Activated CD8-positive, alpha-beta T cell treated with anti-CD3 and anti-CD28 coated beads for 36 hours (primary cell): Measurements from ENCODE around the gene CYP46A1. TPM values are rescaled to one million over a fixed set of nuclear protein-coding genes. Genes with fewer than 3 reads are reported as not detected.
A peak's percentile ranks its signal among the peaks of the same experiment; 100 is the strongest.
"Not testable (repeated sequence)": the region's sequence is repeated elsewhere in the genome, so short reads cannot be mapped to it uniquely, and the experiment has no call there.

Experiments used
- ATAC-seq: fragments of 200-7000 bp; cut with Tn5 transposase; one replicate; pipeline ENCODE4 v1.10.0; 2021; ENCODE audit warnings: mild to moderate bottlenecking, moderate library complexity
- CTCF ChIA-PET: fragments of 350-600 bp; sonication (Branson Sonifier 250); formaldehyde crosslinking; loops from one replicate; lab custom pipeline; 2021; ENCODE audit warnings: antibody characterized with exemption; lab: Charles Lee
- POLR2A ChIA-PET: fragments of 350-600 bp; sonication (Branson Sonifier 250); formaldehyde crosslinking; loops from one replicate; lab custom pipeline; 2021; ENCODE audit warnings: antibody characterized with exemption; lab: Charles Lee
- DNase-seq: peaks from one replicate; pipeline ENCODE4 v3.0.0-alpha.2; 2020
- H3K27ac Mint-ChIP-seq: one replicate; pipeline ENCODE4 v1.8.0; 2021; ENCODE audit warnings: mild to moderate bottlenecking, mixed read lengths
- H3K27me3 Mint-ChIP-seq: one replicate; pipeline ENCODE4 v1.8.0; 2021; ENCODE audit warnings: mixed read lengths
- H3K36me3 Mint-ChIP-seq: one replicate; pipeline ENCODE4 v1.8.0; 2021; ENCODE audit warnings: low read depth, mixed read lengths
- H3K4me1 Mint-ChIP-seq: one replicate; pipeline ENCODE4 v1.8.0; 2021; ENCODE audit warnings: low read depth, mixed read lengths
- H3K4me3 Mint-ChIP-seq: one replicate; pipeline ENCODE4 v1.8.0; 2021; ENCODE audit warnings: mild to moderate bottlenecking, moderate library complexity, mixed read lengths
- H3K9me3 Mint-ChIP-seq: one replicate; pipeline ENCODE4 v1.8.0; 2021; ENCODE audit warnings: mixed read lengths
- CTCF ChIP-seq: fragments of 200-600 bp; IDR thresholded peaks from one replicate; pipeline ENCODE4 v1.8.0; 2022; ENCODE audit warnings: antibody characterized with exemption, mild to moderate bottlenecking
- intact Hi-C: fragments of 100-400 bp; cut with micrococcal nuclease; formaldehyde crosslinking; loops from one replicate; pipeline ENCODE4 v1.10.0; 2022
- total RNA-seq, 2 experiments: library from RNA; stranded (reverse); gene quantifications; one replicate each; pipeline ENCODE4 v1.2.3, GENCODE V29; 2021

CYP46A1 gene
- under 1 TPM; 0.16 to 0.20 TPM for total RNA-seq

GRCh38 chr14:99683619-99684409 is at the start of gene CYP46A1:
Gene CYP46A1, plus strand, starts transcription at chr14:99684298. Its CDS starts 120 bp downstream, at chr14:99684418.
- H3K9me3 Mint-ChIP-seq: peaks cover 1% of the 10 kb centered on the region
- H3K4me3 Mint-ChIP-seq: peak within 1 kb of the TSS; percentile 85
- ATAC-seq (peak; percentile 96), DNase-seq (peak; percentile 100)
- intact Hi-C loops: no loop called here
- TF ChIP-seq CTCF: no peak
- H3K27ac Mint-ChIP-seq: peak within 1 kb of the TSS; percentile 84
- H3K36me3 Mint-ChIP-seq: no peaks in the 10 kb centered on the region
- ChIA-PET POLR2A (interaction anchor here (1.3 kb wide), 1 partner anchor 81 kb away, joined by 3 read pairs; no protein-coding TSS in a partner anchor), CTCF (interaction anchor here (0.6 to 1.4 kb wide), 6 partner anchors 26 to 523 kb away, joined by 3 to 11 read pairs (median 3); partner anchors contain the start of genes CCNK and SETD3)
- peaks cover 11% of the 10 kb centered on the region for H3K4me1 Mint-ChIP-seq
- H3K27me3 Mint-ChIP-seq: peaks cover 18% of the 10 kb centered on the region

- Mint-ChIP-seq H3K4me3 (no peak overlapping the region), H3K27ac (no peak overlapping the region), H3K4me1 (no peaks in the 10 kb centered on the region), H3K36me3 (no peaks in the 10 kb centered on the region), H3K9me3 (no peaks in the 10 kb centered on the region), H3K27me3 (peaks cover 3% of the 10 kb centered on the region)
- DNase-seq (no peak), ATAC-seq (no peak)
- intact Hi-C loops: no loop called here
- CTCF ChIA-PET: interaction anchor here (1.6 kb wide), 1 partner anchor 117 kb away, joined by 3 read pairs; no protein-coding TSS in a partner anchor
- POLR2A ChIA-PET: no interaction called here
- no peak for TF ChIP-seq CTCF
Observed at GRCh38 chr14:99634443-99634842, 49.7 kb upstream of the CYP46A1 start.

- ATAC-seq (no peak), DNase-seq (no peak)
- no peak overlapping the region for H3K4me3 Mint-ChIP-seq
- intact Hi-C loops: no loop called here
- TF ChIP-seq CTCF: no peak
- H3K4me1 Mint-ChIP-seq: no peaks in the 10 kb centered on the region
- no peaks in the 10 kb centered on the region for H3K9me3 Mint-ChIP-seq
- peaks cover 3% of the 10 kb centered on the region for H3K27me3 Mint-ChIP-seq
- ChIA-PET POLR2A (no interaction called here), CTCF (interaction anchor here (1.2 kb wide), 1 partner anchor 20 kb away, joined by 3 read pairs; no protein-coding TSS in a partner anchor)
- no peaks in the 10 kb centered on the region for H3K36me3 Mint-ChIP-seq
- H3K27ac Mint-ChIP-seq: no peak overlapping the region
Observed at GRCh38 chr14:99635116-99635515, 49.0 kb upstream of the CYP46A1 start.

- no peak for ATAC-seq
- Mint-ChIP-seq H3K27ac (no peak overlapping the region), H3K4me3 (no peak overlapping the region), H3K27me3 (peaks cover 3% of the 10 kb centered on the region), H3K4me1 (no peaks in the 10 kb centered on the region), H3K36me3 (no peaks in the 10 kb centered on the region), H3K9me3 (no peaks in the 10 kb centered on the region)
- TF ChIP-seq CTCF: no peak
- intact Hi-C loops: no loop called here
- no peak for DNase-seq
- ChIA-PET POLR2A (no interaction called here), CTCF (no interaction called here)
Observed at GRCh38 chr14:99636487-99636886, 47.6 kb upstream of the CYP46A1 start.

- H3K4me3 Mint-ChIP-seq: no peak overlapping the region
- H3K36me3 Mint-ChIP-seq: no peaks in the 10 kb centered on the region
- no peak for ATAC-seq
- no peaks in the 10 kb centered on the region for H3K9me3 Mint-ChIP-seq
- TF ChIP-seq CTCF: no peak
- no peak for DNase-seq
- ChIA-PET POLR2A (interaction anchor here (0.6 kb wide), 1 partner anchor 133 kb away, joined by 3 read pairs; no protein-coding TSS in a partner anchor), CTCF (no interaction called here)
- H3K27me3 Mint-ChIP-seq: peaks cover 2% of the 10 kb centered on the region
- H3K4me1 Mint-ChIP-seq: no peaks in the 10 kb centered on the region
- H3K27ac Mint-ChIP-seq: no peak overlapping the region
- intact Hi-C loops: no loop called here
Observed at GRCh38 chr14:99637624-99638023, 46.5 kb upstream of the CYP46A1 start.

GRCh38 chr14:99642771-99643170 is 41.3 kb upstream of the CYP46A1 start:
- H3K4me3 Mint-ChIP-seq, H3K9me3 Mint-ChIP-seq, POLR2A ChIA-PET, ATAC-seq, CTCF ChIA-PET, H3K27ac Mint-ChIP-seq, H3K36me3 Mint-ChIP-seq, intact Hi-C loops, H3K4me1 Mint-ChIP-seq, DNase-seq: not testable (repeated sequence)
- peaks cover 16% of the 10 kb centered on the region for H3K27me3 Mint-ChIP-seq
